Right lobe of liver (tissue), 6 donors: ENCODE data around the gene YES1. TPM values are rescaled to one million over a fixed set of nuclear protein-coding genes. Genes with fewer than 3 reads are reported as not detected.

ENCODE experiments used
- ATAC-seq, 4 donors: fragments of 200-7000 bp; cut with Tn5 transposase; one replicate each; pipeline ENCODE4 v1.9.1; 2020; ENCODE audit warnings: mild to moderate bottlenecking in 4 of 4, moderate library complexity in 4 of 4
- DNase-seq, 3 donors: peaks; one replicate each; pipeline ENCODE4 v3.0.0-alpha.2; 2020
- H3K27ac ChIP-seq, 3 donors: fragments of 200-600 bp; one replicate each; pipeline ENCODE4 v1.8.0; 2022
- H3K27me3 ChIP-seq, 2 donors: fragments of 200-600 bp; one replicate each; pipeline ENCODE4 v1.8.0; 2022
- H3K36me3 ChIP-seq, 4 donors: fragments of 200-600 bp; sonication (generic) in 1 of 4; one replicate each; pipeline versions ENCODE4 v1.5.1 to v1.8.0; 2017 to 2022; ENCODE audit warnings: control low read depth in 1 of 4
- H3K4me1 ChIP-seq, 4 donors: fragments of 200-600 bp; sonication (generic) in 1 of 4; one replicate each; pipeline versions ENCODE4 v1.5.1 to v1.8.0; 2017 to 2022; ENCODE audit warnings: control low read depth in 1 of 4
- H3K4me3 ChIP-seq, 3 donors: fragments of 200-600 bp; one replicate each; pipeline ENCODE4 v1.8.0; 2022
- H3K9me3 ChIP-seq, 4 donors: fragments of 200-600 bp; sonication (generic) in 1 of 4; one replicate each; pipeline versions ENCODE4 v1.5.1 to v1.8.0; 2017 to 2022; ENCODE audit warnings: control low read depth in 1 of 4
- CTCF ChIP-seq, 4 donors: fragments of 200-600 bp in 3 of 4; fragments of 450-650 bp in 1 of 4; IDR thresholded peaks; one replicate each; pipeline versions ENCODE4 v1.5.1 to v1.8.0; 2016 to 2022; ENCODE audit warnings: antibody characterized with exemption in 4 of 4, mild to moderate bottlenecking in 2 of 4
- POLR2A ChIP-seq: fragments of 450-650 bp; IDR thresholded peaks from one replicate; pipeline ENCODE4 v1.6.1; 2017; ENCODE audit warnings: antibody characterized with exemption, mild to moderate bottlenecking
- WGBS: methylation state at CpG from one replicate; pipeline ENCODE4 v1.1.6; 2018; ENCODE audit warnings: low coverage, low lambda C conversion rate; ENCODE audit not compliant: insufficient coverage; ENCODE audit errors: missing lambda C conversion rate; 5-methylcytosine and 5-hydroxymethylcytosine counted together
- intact Hi-C, 2 donors: fragments of 100-400 bp; cut with DNase I; formaldehyde crosslinking; loops; one replicate each; pipeline versions ENCODE4 v1.11.2 to v1.14.1; 2022
- total RNA-seq, 6 experiments: library from RNA; depleted of rRNA in 2 of 6; stranded (reverse); fragments of >200 nt in 2 of 6; fragmentation: NEBNext Ultra II Directional in 3 of 6; extraction: Animal tissue kit (Norgen Biotek cat#: 25700) in 3 of 6; gene quantifications; one replicate each; pipeline versions ENCODE4 v1.1.0 to v1.2.4, GENCODE V29; 2016 to 2023
- donor health status: DM: no; HTN: yes; CAD: no.
- donor health status: DM: no; HTN: no; CAD: no.
- donor health status: DM: no; HTN: no; CAD: no.
- donor health status: DM: no; HTN: yes; CAD: no.
- donor health status: DM: no; HTN: yes; CAD: no.

The YES1 gene
- total RNA-seq, 6 experiments from 2014 or later: 30.6 to 79.8 (median 43.2) TPM

- Histone ChIP-seq H3K9me3 (no peaks in the 10 kb centered on the region), H3K27ac (no peak overlapping the region), H3K36me3 (peaks cover 0 to 6% (median 0%) of the 10 kb centered on the region in 4 donors), H3K4me1 (no peaks in the 10 kb centered on the region), H3K4me3 (no peak overlapping the region), H3K27me3 (no peaks in the 10 kb centered on the region)
- no peak for ATAC-seq
- 85% methylated on average over 1 of the region's 1 CpG for WGBS
- no peak for TF ChIP-seq POLR2A
- TF ChIP-seq CTCF (IDR thresholded peaks at IDR 0.05): no peak
- intact Hi-C loops: no loop called here
- no peak for DNase-seq
Observed at GRCh38 chr18:723541-724080, 88.4 kb downstream of the YES1 start.

- Histone ChIP-seq H3K27me3 (no peaks in the 10 kb centered on the region), H3K4me3 (no peak overlapping the region), H3K36me3 (no peaks in the 10 kb centered on the region), H3K9me3 (no peaks in the 10 kb centered on the region), H3K27ac (peak overlapping the region in 1 of 3 donors; percentile 24), H3K4me1 (peaks cover 0 to 6% (median 0%) of the 10 kb centered on the region in 4 donors)
- WGBS: 61% methylated on average over 4 of the region's 4 CpGs
- ATAC-seq (peak in 2 of 4 donors; percentile 5 to 47), DNase-seq (no peak)
- intact Hi-C loops: no loop called here
- TF ChIP-seq POLR2A: no peak
- TF ChIP-seq CTCF (IDR thresholded peaks at IDR 0.05): no peak
Observed at GRCh38 chr18:717003-717402, 95.0 kb downstream of the YES1 start.

- WGBS: 88% methylated on average over 1 of the region's 1 CpG
- no peak for TF ChIP-seq POLR2A
Observed at GRCh38 chr18:715626-716025, 96.4 kb downstream of the YES1 start.

GRCh38 chr18:713135-713490 lies 98.9 kb downstream of the YES1 start:
- peak in 1 of 3 donors; percentile 28 for DNase-seq
- peaks cover 0 to 14% (median 0%) of the 10 kb centered on the region in 4 donors for H3K4me1 ChIP-seq
- TF ChIP-seq CTCF (IDR thresholded peaks at IDR 0.05) (no peak), POLR2A (no peak)
- WGBS: 80% methylated on average over 6 of the region's 23 CpGs
- H3K9me3 ChIP-seq: no peaks in the 10 kb centered on the region
- ATAC-seq: peak in 1 of 4 donors; percentile 5
- peak overlapping the region; percentile 53 to 69 (median 60) for H3K4me3 ChIP-seq
- intact Hi-C loops: no loop called here
- no peaks in the 10 kb centered on the region for H3K36me3 ChIP-seq
- no peaks in the 10 kb centered on the region for H3K27me3 ChIP-seq
- H3K27ac ChIP-seq: peak overlapping the region; percentile 84 to 95 (median 90)

More at GRCh38 chr18:715626-716025, 96.4 kb downstream of the YES1 start:
- DNase-seq: no peak
- no peaks in the 10 kb centered on the region for H3K9me3 ChIP-seq
- H3K27me3 ChIP-seq: no peaks in the 10 kb centered on the region
- H3K36me3 ChIP-seq: no peaks in the 10 kb centered on the region
- H3K4me3 ChIP-seq: no peak overlapping the region
- no peak overlapping the region for H3K27ac ChIP-seq
- intact Hi-C loops: no loop called here
- peaks cover 0 to 14% (median 0%) of the 10 kb centered on the region in 4 donors for H3K4me1 ChIP-seq
- no peak for ATAC-seq

GRCh38 chr18:712401-713134 lies 99.5 kb downstream of the YES1 start, which contains the start of gene ENOSF1:
Gene ENOSF1, minus strand, starts transcription at chr18:712630. Its CDS starts 43 bp downstream, at chr18:712587.
- Histone ChIP-seq H3K27me3 (no peaks in the 10 kb centered on the region), H3K4me3 (peak within 1 kb of the TSS; percentile 53 to 69 (median 60)), H3K4me1 (peaks cover 0 to 14% (median 0%) of the 10 kb centered on the region in 4 donors), H3K9me3 (no peaks in the 10 kb centered on the region), H3K36me3 (no peaks in the 10 kb centered on the region), H3K27ac (peak within 1 kb of the TSS; percentile 84 to 95 (median 90))
- TF ChIP-seq POLR2A (peak; percentile 46), CTCF (IDR thresholded peaks at IDR 0.05) (peak; percentile 86 to 97 (median 96))
- WGBS: 0% methylated on average over 3 of the region's 91 CpGs
- intact Hi-C loops: no loop called here
- peak; percentile 91 to 98 (median 94) for ATAC-seq
- DNase-seq: peak; percentile 91 to 92 (median 92)
